Measurements from ENCODE around the gene KIAA0930.
"Not testable (repeated sequence)": the region's sequence is repeated elsewhere in the genome, so short reads cannot be mapped to it uniquely, and the experiment has no call there.

Gene KIAA0930

GRCh38 chr22:45198463-45198795, 42.3 kb downstream of the KIAA0930 start:
- no peak for DNase-seq

GRCh38 chr22:45197606-45198462, 42.9 kb downstream of the KIAA0930 start:
- DNase-seq, result no peak

GRCh38 chr22:45196926-45197605, 43.6 kb downstream of the KIAA0930 start:
- no peak for DNase-seq

- DNase-seq, result no peak
These were observed 44.4 kb downstream of the KIAA0930 start for GRCh38 chr22:45196308-45196707.

- DNase-seq, result no peak
These were observed 45.1 kb downstream of the KIAA0930 start for GRCh38 chr22:45195616-45196015.

GRCh38 chr22:45194686-45195085, 46.0 kb downstream of the KIAA0930 start:
- no peak for DNase-seq

GRCh38 chr22:45192701-45193187, 48.0 kb downstream of the KIAA0930 start:
- DNase-seq, result no peak

- DNase-seq, result not testable (repeated sequence)
These were observed 48.9 kb downstream of the KIAA0930 start for GRCh38 chr22:45191746-45192145.

GRCh38 chr22:45190202-45190872, 50.4 kb downstream of the KIAA0930 start:
- no peak for DNase-seq

- no peak for DNase-seq
These were observed 51.9 kb downstream of the KIAA0930 start for GRCh38 chr22:45188779-45189178.

- no peak for DNase-seq
These were observed 52.8 kb downstream of the KIAA0930 start for GRCh38 chr22:45187891-45188290.

GRCh38 chr22:45185718-45186514, 54.8 kb downstream of the KIAA0930 start:
- no peak for DNase-seq

- no peak for DNase-seq
These were observed 56.7 kb downstream of the KIAA0930 start for GRCh38 chr22:45183974-45184373.

- no peak for DNase-seq
These were observed 58.9 kb downstream of the KIAA0930 start for GRCh38 chr22:45181766-45182165.

- DNase-seq, result no peak
These were observed 59.5 kb downstream of the KIAA0930 start for GRCh38 chr22:45181240-45181639.

GRCh38 chr22:45180146-45180679, 60.5 kb downstream of the KIAA0930 start:
- no peak for DNase-seq

- no peak for DNase-seq
These were observed 61.2 kb downstream of the KIAA0930 start for GRCh38 chr22:45179276-45180049.

- DNase-seq, result no peak
These were observed 67.7 kb downstream of the KIAA0930 start for GRCh38 chr22:45172881-45173585.

- no peak for DNase-seq
These were observed 68.9 kb downstream of the KIAA0930 start for GRCh38 chr22:45171830-45172229.

GRCh38 chr22:45169591-45170466, 70.9 kb downstream of the KIAA0930 start:
- DNase-seq, result peak; percentile 28 to 33
